IPS-20b (cell line): ENCODE results near the gene FARP1.

ENCODE experiments used
- H3K27ac ChIP-seq: one replicate; pipeline ENCODE4 v1.5.1; 2013; ENCODE audit warnings: low read length
- H3K27me3 ChIP-seq: 2 replicates; pipeline ENCODE4 v1.6.1; 2013; ENCODE audit warnings: mild to moderate bottlenecking, low read length, inconsistent platforms; ENCODE audit not compliant: insufficient read depth
- H3K36me3 ChIP-seq: 2 replicates; pipeline ENCODE4 v1.6.1; 2013; ENCODE audit warnings: low read depth, mild to moderate bottlenecking, inconsistent platforms, low read length, moderate library complexity; ENCODE audit not compliant: insufficient read depth
- H3K4me1 ChIP-seq: 2 replicates; pipeline ENCODE4 v1.6.1; 2013; ENCODE audit warnings: mild to moderate bottlenecking, control low read depth, inconsistent platforms, low read length, moderate library complexity; ENCODE audit not compliant: insufficient read depth
- H3K4me3 ChIP-seq: 2 replicates; pipeline ENCODE4 v1.5.1; 2013; ENCODE audit warnings: mild to moderate bottlenecking, low read length, inconsistent platforms
- H3K9ac ChIP-seq: 2 replicates; pipeline ENCODE4 v1.6.1; 2013; ENCODE audit warnings: low read depth, mild to moderate bottlenecking, inconsistent platforms, low read length, moderate library complexity
- H3K9me3 ChIP-seq: 2 replicates; pipeline ENCODE4 v1.6.1; 2013; ENCODE audit warnings: mild to moderate bottlenecking, low read depth, low read length, inconsistent platforms; ENCODE audit not compliant: insufficient read depth

Gene FARP1

GRCh38 chr13:98415326-98416070 is 272.6 kb downstream of the FARP1 start:
- no peaks in the 10 kb centered on the region for H3K27me3 ChIP-seq
- H3K4me1 ChIP-seq: no peaks in the 10 kb centered on the region
- H3K4me3 ChIP-seq: no peak overlapping the region
- no peak overlapping the region for H3K9ac ChIP-seq
- peaks cover 72% of the 10 kb centered on the region; the same call in 1 of the 2 replicates for H3K36me3 ChIP-seq
- no peaks in the 10 kb centered on the region for H3K9me3 ChIP-seq
- no peak overlapping the region for H3K27ac ChIP-seq

DNA sequence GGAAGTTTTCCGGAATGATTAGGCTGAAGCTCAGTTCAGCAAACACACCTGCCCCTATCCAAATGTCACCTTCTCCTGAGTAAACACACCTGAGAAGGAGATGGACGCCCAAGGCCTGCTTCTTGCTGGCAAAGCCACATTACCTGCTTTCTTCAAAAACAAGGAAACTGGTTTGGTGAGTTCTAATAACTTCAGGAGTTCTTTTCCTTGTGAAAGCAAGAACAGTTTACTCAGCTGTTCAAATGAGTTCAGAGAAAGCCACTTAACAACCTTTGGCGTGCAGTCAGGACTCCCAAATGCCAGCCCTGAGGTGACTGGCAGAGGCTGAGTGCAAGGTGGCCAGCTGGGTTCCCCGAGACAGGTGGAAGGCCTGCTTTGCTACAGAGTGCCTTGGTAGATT is 273.5 kb downstream of the FARP1 start:
- no peak overlapping the region for H3K9ac ChIP-seq
- H3K27ac ChIP-seq: no peak overlapping the region
- peaks cover 64% of the 10 kb centered on the region; the same call in 1 of the 2 replicates for H3K36me3 ChIP-seq
- no peaks in the 10 kb centered on the region for H3K9me3 ChIP-seq
- no peaks in the 10 kb centered on the region for H3K4me1 ChIP-seq
- no peak overlapping the region for H3K4me3 ChIP-seq
- no peaks in the 10 kb centered on the region for H3K27me3 ChIP-seq

DNA sequence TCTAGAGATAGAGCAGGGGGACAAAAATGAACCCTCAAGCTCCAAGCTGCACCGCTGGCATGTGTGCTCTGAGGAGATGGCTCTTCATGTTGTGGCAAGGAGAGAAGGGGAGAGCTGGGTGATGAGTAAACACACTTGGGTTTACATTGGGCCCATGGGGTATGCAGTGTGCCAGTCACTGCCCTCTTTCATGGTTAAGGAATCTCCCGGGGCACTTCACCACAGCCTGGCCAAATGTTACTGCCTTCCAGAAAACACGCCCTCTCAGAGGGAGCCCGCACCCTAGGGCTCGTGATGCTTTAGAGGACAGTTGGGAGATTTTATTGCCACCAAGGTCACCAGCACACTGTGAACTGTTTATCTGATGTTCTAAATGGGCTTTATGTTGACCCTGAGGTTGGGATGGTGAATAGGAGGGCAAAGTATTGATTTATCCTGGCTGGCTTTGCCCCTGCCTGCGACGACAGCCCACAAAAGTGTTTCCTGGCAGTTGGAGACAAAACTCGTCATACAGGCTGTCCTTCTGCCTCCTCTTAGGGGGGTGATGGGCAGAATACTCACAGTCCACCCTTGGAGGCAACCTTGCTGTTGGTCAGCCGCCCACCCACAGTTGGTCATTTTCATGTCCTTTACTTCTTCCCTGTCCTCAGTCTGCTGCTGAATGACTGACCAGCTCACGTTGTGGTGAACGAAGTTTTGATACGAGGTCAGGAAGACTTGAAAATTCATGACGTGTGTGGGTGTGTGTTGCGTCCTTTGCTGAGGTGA is 277.1 kb downstream of the FARP1 start:
- Histone ChIP-seq H3K9me3 (no peaks in the 10 kb centered on the region), H3K27me3 (no peaks in the 10 kb centered on the region), H3K9ac (no peak overlapping the region), H3K36me3 (peaks cover 46% of the 10 kb centered on the region; the same call in 1 of the 2 replicates), H3K4me1 (no peaks in the 10 kb centered on the region), H3K27ac (no peak overlapping the region), H3K4me3 (no peak overlapping the region)

GRCh38 chr13:98420554-98421175 is 277.8 kb downstream of the FARP1 start:
- no peaks in the 10 kb centered on the region for H3K27me3 ChIP-seq
- H3K9me3 ChIP-seq: no peaks in the 10 kb centered on the region
- no peak overlapping the region for H3K27ac ChIP-seq
- no peak overlapping the region for H3K9ac ChIP-seq
- H3K4me3 ChIP-seq: no peak overlapping the region
- peaks cover 43% of the 10 kb centered on the region; the same call in 1 of the 2 replicates for H3K36me3 ChIP-seq
- H3K4me1 ChIP-seq: no peaks in the 10 kb centered on the region

GRCh38 chr13:98422046-98422445 is 279.2 kb downstream of the FARP1 start:
- H3K4me1 ChIP-seq: no peaks in the 10 kb centered on the region
- no peak overlapping the region for H3K4me3 ChIP-seq
- peaks cover 44% of the 10 kb centered on the region for H3K36me3 ChIP-seq
- H3K27me3 ChIP-seq: no peaks in the 10 kb centered on the region
- no peaks in the 10 kb centered on the region for H3K9me3 ChIP-seq
- no peak overlapping the region for H3K27ac ChIP-seq
- H3K9ac ChIP-seq: no peak overlapping the region

GRCh38 chr13:98423417-98423816 is 280.5 kb downstream of the FARP1 start:
- Histone ChIP-seq H3K4me1 (no peaks in the 10 kb centered on the region), H3K4me3 (no peak overlapping the region), H3K27ac (no peak overlapping the region), H3K27me3 (no peaks in the 10 kb centered on the region), H3K9me3 (no peaks in the 10 kb centered on the region), H3K9ac (no peak overlapping the region), H3K36me3 (peaks cover 42% of the 10 kb centered on the region)

DNA sequence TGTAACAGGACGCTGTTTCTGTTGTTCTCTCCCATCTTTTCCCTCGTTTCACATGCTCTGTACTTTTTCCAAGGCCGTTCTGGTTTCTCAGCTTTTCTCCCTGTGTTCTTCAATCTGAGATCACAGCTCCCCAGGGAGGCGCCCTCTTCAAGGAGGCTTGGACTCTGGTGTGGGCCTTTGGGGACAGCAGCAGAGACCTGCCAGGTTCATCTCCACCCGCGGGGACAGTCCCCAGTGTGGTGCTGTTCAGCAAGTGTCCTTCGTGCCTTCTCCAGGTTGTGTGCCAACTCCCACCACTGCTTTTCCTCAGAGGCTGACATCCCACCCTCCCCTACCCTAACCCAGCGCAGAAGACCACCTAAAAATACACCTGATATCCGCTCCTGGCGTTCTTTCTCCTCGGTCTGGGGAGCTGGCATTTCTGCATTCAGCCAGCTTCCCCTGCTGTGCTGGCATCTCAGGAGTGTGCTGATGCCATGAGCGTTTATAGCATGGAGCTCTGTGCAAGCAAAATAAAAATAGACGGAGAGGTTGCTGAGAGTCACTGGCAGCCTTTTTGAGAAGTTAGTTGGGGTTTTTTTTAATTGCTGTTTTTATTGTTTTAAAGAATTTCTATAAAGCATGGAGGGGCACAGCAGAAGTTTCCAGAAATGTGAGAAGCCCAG is 284.6 kb downstream of the FARP1 start:
- Histone ChIP-seq H3K9me3 (no peaks in the 10 kb centered on the region), H3K27me3 (no peaks in the 10 kb centered on the region), H3K4me3 (no peak overlapping the region), H3K36me3 (peaks cover 45% of the 10 kb centered on the region), H3K9ac (no peak overlapping the region), H3K4me1 (no peaks in the 10 kb centered on the region), H3K27ac (no peak overlapping the region)

- Histone ChIP-seq H3K9me3 (no peaks in the 10 kb centered on the region), H3K4me1 (no peaks in the 10 kb centered on the region), H3K27ac (no peak overlapping the region), H3K27me3 (no peaks in the 10 kb centered on the region), H3K9ac (no peak overlapping the region), H3K4me3 (no peak overlapping the region), H3K36me3 (peaks cover 42% of the 10 kb centered on the region)
Measured at GRCh38 chr13:98428256-98428966, 285.5 kb downstream of the FARP1 start.

DNA sequence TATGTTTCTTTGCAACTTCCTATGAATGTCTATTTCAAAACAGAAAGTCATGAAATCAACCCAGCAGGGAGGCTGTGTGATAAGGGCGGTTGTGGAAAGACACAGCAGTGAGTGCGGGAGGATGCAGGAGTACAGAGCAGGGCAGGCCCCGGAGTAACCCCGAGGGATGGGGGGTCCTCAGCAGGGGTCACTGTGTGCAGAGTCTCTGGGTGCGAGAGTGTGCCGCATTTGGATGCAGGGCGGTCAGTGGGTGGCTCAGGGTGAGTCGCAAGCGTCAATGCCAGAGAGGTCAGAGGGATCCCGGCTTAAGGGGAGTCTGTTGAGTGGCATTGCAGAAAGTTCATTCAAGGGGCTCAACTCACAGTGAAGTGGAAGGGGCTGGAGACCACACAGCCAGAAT is 286.2 kb downstream of the FARP1 start:
- no peaks in the 10 kb centered on the region for H3K4me1 ChIP-seq
- no peak overlapping the region for H3K27ac ChIP-seq
- no peaks in the 10 kb centered on the region for H3K9me3 ChIP-seq
- peaks cover 42% of the 10 kb centered on the region for H3K36me3 ChIP-seq
- no peak overlapping the region for H3K4me3 ChIP-seq
- no peaks in the 10 kb centered on the region for H3K27me3 ChIP-seq
- no peak overlapping the region for H3K9ac ChIP-seq

- H3K4me1 ChIP-seq: no peaks in the 10 kb centered on the region
- H3K9ac ChIP-seq: no peak overlapping the region
- no peak overlapping the region for H3K27ac ChIP-seq
- H3K27me3 ChIP-seq: no peaks in the 10 kb centered on the region
- H3K36me3 ChIP-seq: peaks cover 38% of the 10 kb centered on the region
- no peak overlapping the region for H3K4me3 ChIP-seq
- H3K9me3 ChIP-seq: no peaks in the 10 kb centered on the region
Measured at GRCh38 chr13:98429531-98429930, 286.6 kb downstream of the FARP1 start.
